PFSK-1 (cell line): ENCODE results near the gene SETD1A.

Source experiments
- FOXP2 ChIP-seq: optimal IDR thresholded peaks from 2 replicates; pipeline ENCODE3; 2011; ENCODE audit warnings: borderline replicate concordance, control low read depth, inconsistent platforms; ENCODE audit not compliant: insufficient read depth; ENCODE audit errors: extremely low read length, extremely low read depth
- POLR2AphosphoS5 ChIP-seq: IDR thresholded peaks from 2 replicates; pipeline ENCODE4 v1.6.1; 2012; ENCODE audit warnings: low read depth, mild to moderate bottlenecking, control low read depth, low read length, moderate library complexity
- SIN3A ChIP-seq: IDR thresholded peaks from 2 replicates; pipeline ENCODE4 v1.6.1; 2012; ENCODE audit warnings: mild to moderate bottlenecking, low read length, moderate library complexity, borderline replicate concordance; ENCODE audit not compliant: insufficient read depth
- TAF1 ChIP-seq: IDR thresholded peaks from 2 replicates; pipeline ENCODE4 v1.6.1; 2012; ENCODE audit warnings: low read length, control low read depth, borderline replicate concordance; ENCODE audit not compliant: insufficient read depth
- TF ChIP-seq, protein P1 (sequence below), 2 experiments: IDR thresholded peaks; 2 replicates each; pipeline versions ENCODE4 v1.6.1 to v1.8.0; 2011 to 2012; ENCODE audit warnings: low read depth in 2 of 2, low read length in 2 of 2, control low read depth in 1 of 2, inconsistent platforms in 1 of 2, mild to moderate bottlenecking in 1 of 2, moderate library complexity in 1 of 2; ENCODE audit not compliant: insufficient read depth in 1 of 2

The SETD1A gene

DNA sequence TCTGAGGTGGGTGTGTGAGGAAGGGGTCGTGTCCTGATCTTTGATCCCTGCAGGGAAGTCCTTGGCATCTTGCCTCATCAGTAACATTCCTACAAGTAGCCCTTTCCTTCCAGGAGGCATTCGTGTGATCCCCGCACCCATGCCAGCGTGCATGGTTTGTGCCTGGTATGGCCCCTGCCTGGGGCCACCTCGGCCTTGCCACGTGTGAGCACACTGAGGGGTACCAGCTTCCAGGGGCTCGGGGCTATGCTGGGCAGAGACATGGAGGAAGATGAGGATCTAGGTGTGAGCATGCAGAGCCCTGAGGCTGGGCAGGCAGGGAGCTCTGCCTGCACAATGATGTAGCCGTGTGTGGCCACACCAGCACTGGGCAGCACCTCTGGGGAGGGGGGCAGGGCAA lies 33.5 kb downstream of the SETD1A start:
- TF ChIP-seq POLR2AphosphoS5 (no peak), SIN3A (no peak), TAF1 (no peak), FOXP2 (no peak)
- TF ChIP-seq, protein P1, sequence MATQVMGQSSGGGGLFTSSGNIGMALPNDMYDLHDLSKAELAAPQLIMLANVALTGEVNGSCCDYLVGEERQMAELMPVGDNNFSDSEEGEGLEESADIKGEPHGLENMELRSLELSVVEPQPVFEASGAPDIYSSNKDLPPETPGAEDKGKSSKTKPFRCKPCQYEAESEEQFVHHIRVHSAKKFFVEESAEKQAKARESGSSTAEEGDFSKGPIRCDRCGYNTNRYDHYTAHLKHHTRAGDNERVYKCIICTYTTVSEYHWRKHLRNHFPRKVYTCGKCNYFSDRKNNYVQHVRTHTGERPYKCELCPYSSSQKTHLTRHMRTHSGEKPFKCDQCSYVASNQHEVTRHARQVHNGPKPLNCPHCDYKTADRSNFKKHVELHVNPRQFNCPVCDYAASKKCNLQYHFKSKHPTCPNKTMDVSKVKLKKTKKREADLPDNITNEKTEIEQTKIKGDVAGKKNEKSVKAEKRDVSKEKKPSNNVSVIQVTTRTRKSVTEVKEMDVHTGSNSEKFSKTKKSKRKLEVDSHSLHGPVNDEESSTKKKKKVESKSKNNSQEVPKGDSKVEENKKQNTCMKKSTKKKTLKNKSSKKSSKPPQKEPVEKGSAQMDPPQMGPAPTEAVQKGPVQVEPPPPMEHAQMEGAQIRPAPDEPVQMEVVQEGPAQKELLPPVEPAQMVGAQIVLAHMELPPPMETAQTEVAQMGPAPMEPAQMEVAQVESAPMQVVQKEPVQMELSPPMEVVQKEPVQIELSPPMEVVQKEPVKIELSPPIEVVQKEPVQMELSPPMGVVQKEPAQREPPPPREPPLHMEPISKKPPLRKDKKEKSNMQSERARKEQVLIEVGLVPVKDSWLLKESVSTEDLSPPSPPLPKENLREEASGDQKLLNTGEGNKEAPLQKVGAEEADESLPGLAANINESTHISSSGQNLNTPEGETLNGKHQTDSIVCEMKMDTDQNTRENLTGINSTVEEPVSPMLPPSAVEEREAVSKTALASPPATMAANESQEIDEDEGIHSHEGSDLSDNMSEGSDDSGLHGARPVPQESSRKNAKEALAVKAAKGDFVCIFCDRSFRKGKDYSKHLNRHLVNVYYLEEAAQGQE (IDR thresholded peaks at IDR 0.05; ENCODE audit: insufficient read depth in 1 of 2, low read depth in 2 of 2, low read length in 2 of 2), result no peak

DNA sequence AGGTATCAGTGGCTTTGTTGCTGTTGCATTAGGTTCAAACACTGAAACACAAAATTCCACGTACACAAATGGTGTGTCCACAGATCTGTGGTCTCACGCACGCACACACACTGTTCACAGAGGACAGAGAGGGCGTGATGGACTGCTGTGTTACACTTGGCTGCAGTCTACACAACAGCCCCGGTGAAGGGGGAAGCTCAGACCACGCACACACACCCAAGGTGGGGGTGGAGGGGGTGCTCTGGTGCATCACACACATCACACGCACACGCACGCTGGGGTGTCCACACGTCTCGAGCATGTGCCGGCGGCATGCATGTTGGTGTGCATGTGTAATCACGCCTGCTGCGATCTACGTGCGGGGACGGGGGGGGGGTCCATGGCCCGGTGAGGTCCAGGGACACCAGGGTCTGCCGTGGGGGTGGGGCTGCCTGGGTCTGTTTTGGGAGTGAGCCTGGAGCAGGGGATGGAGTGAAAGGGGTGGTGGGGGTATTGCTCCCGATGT lies 34.8 kb downstream of the SETD1A start:
- TF ChIP-seq, protein P1 (IDR thresholded peaks at IDR 0.05; ENCODE audit: insufficient read depth in 1 of 2, low read depth in 2 of 2, low read length in 2 of 2), result no peak
- TF ChIP-seq FOXP2 (no peak), SIN3A (no peak), TAF1 (no peak), POLR2AphosphoS5 (no peak)

DNA sequence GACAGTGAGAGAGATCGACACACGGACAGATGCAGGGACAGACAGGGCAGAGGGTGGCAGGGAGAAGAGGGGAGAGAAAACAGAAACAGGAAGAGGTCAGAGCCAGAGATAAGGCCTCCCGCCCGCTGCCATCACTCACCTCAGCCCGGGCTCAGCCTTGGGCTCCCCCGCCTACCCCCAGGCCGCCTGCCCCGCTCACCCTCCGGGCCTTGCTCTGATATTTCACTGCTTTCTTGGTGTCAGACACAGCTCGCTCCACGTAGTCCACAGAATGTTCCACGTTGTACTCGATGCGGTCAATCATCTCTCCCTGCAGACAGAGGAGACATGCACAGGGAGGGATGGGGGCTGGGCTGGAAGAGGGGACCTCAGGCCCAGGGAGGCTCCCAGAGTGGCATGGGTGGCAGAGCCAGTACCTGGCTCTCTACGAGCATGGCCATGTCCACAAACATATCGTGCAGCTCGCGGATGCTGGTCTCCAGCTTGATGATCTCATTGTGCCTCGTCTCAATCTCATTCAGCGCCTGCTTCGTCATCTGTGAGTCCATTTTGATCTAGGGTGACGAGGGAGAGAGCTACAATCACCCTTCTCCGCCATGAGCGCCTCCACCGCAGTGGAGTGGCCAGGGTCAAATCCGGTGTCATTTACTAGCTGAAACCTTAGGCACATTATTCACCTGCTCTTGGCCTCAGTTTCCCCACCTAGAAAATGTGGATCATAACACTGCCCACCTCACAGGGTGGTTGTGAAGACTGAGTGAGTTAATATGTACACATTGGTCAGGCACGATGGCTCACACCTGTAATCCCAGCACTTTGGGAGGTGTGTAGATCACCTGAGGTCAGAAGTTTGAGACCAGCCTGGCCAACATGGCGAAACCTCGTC lies 35.6 kb downstream of the SETD1A start:
- no peak for TF ChIP-seq POLR2AphosphoS5
- TF ChIP-seq SIN3A, result no peak
- TF ChIP-seq, protein P1 (IDR thresholded peaks at IDR 0.05; ENCODE audit: insufficient read depth in 1 of 2, low read depth in 2 of 2, low read length in 2 of 2), result no peak
- TF ChIP-seq TAF1, result no peak
- no peak for TF ChIP-seq FOXP2

DNA sequence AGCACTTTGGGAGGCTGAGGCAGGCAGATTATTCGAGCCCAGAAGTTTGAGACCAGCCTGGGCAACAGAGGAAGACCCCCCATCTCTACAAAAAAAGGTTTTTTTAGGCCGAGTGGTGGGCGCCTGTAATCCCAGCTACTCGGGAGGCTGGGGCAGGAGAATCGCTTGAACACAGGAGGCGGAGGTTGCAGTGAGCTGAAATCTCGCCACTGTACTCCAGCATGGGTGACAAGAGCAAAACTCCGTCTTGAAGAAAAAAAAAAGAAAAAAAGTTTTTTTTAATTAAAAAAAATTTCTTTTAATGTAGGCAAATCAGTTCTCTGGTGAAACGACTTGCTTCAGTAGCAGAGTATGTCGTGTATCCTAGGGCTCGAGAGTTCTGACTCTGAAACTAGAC lies 38.4 kb downstream of the SETD1A start:
- TF ChIP-seq, protein P1 (IDR thresholded peaks at IDR 0.05; ENCODE audit: insufficient read depth in 1 of 2, low read depth in 2 of 2, low read length in 2 of 2), result no peak
- TF ChIP-seq FOXP2 (no peak), POLR2AphosphoS5 (no peak), SIN3A (no peak), TAF1 (no peak)
